ENCODE results near the gene PTGES3. TPM values are rescaled to one million over a fixed set of nuclear protein-coding genes. Genes with fewer than 3 reads are reported as not detected.

Gene PTGES3
- total and polyA plus RNA-seq, 7 experiments from 2014 or later, result 111 to 289 (median 154) TPM

GRCh38 chr12:56635806-56636674 lies 52.0 kb downstream of the PTGES3 start:
- Histone ChIP-seq H3K27me3 (ENCODE audit: control insufficient read depth in 2 of 2, insufficient read depth in 2 of 2, low read length in 2 of 2) (no peaks in the 10 kb centered on the region), H3K4me1 (ENCODE audit: control insufficient read depth in 2 of 2, insufficient read depth in 2 of 2, low read length in 2 of 2) (peaks cover 31 to 43% of the 10 kb centered on the region in 2 donors), H3K4me3 (ENCODE audit: low read length) (peak overlapping the region; percentile 73), H3K9me3 (ENCODE audit: control insufficient read depth in 2 of 3, low read length in 3 of 3) (no peaks in the 10 kb centered on the region), H3K27ac (ENCODE audit: low read depth, low read length) (peak overlapping the region; percentile 83), H3K36me3 (ENCODE audit: control insufficient read depth in 2 of 3, insufficient read depth in 3 of 3, low read length in 3 of 3) (peaks cover 5 to 33% (median 28%) of the 10 kb centered on the region in 3 experiments)
- Mint-ChIP-seq H3K27ac (peak overlapping the region; percentile 89 to 99 (median 97)), H3K4me1 (peaks cover 33 to 74% (median 66%) of the 10 kb centered on the region in 7 donors), H3K4me3 (peak overlapping the region; percentile 87 to 100 (median 96)), H3K36me3 (peaks cover 0 to 22% (median 17%) of the 10 kb centered on the region in 5 donors), H3K9me3 (peaks cover 0 to 1% (median 0%) of the 10 kb centered on the region in 11 donors), H3K27me3 (no peaks in the 10 kb centered on the region)
- intact Hi-C loops (cut with micrococcal nuclease), result loop anchor here (1.0 to 10.0 kb wide), 21 partner anchors 8 to 1116 kb away; partner anchors contain the start of genes NACA (in 2 of the 2), PTGES3 (in 2 of the 2), RPL41 (in 2 of the 2) and STAT2 (in 2 of the 2)
- peak; percentile 81 for ATAC-seq
- ChIA-PET CTCF (interaction anchor here (0.7 to 2.2 kb wide), 17 partner anchors 7 to 662 kb away, joined by 3 to 16 read pairs (median 4); partner anchors contain the start of genes ATP5F1B, RAB5B, RNF41 and STAT6), POLR2A (interaction anchor here (0.6 to 6.5 kb wide), 24 partner anchors 7 to 593 kb away, joined by 3 to 103 read pairs (median 3); partner anchors contain the start of genes ATP5F1B, BAZ2A, NACA and PTGES3)
- DNase-seq, result peak; percentile 44 to 85 (median 71)

GRCh38 chr12:56634837-56635791 lies 53.0 kb downstream of the PTGES3 start:
- peaks cover 5 to 26% (median 23%) of the 10 kb centered on the region in 3 experiments for H3K36me3 ChIP-seq (ENCODE audit: control insufficient read depth in 2 of 3, insufficient read depth in 3 of 3, low read length in 3 of 3)
- no peaks in the 10 kb centered on the region for H3K9me3 ChIP-seq (ENCODE audit: control insufficient read depth in 2 of 3, low read length in 3 of 3)
- ATAC-seq, result peak; percentile 28
- POLR2A ChIA-PET, result interaction anchor here (0.6 to 6.5 kb wide), 18 partner anchors 6 to 476 kb away, joined by 3 to 103 read pairs (median 4); partner anchors contain the start of genes ATP5F1B, BAZ2A, NACA and PTGES3
- DNase-seq, result peak; percentile 45 to 75 (median 50)
- Mint-ChIP-seq H3K4me1 (peaks cover 41 to 80% (median 72%) of the 10 kb centered on the region in 7 donors), H3K4me3 (peak overlapping the region; percentile 87 to 100 (median 98)), H3K27me3 (no peaks in the 10 kb centered on the region), H3K9me3 (peaks cover 0 to 1% (median 0%) of the 10 kb centered on the region in 11 donors), H3K27ac (peak overlapping the region; percentile 89 to 99 (median 97)), H3K36me3 (peaks cover 0 to 19% (median 17%) of the 10 kb centered on the region in 5 donors)
- H3K27ac ChIP-seq (ENCODE audit: low read depth, low read length), result peak overlapping the region; percentile 83
- no peaks in the 10 kb centered on the region for H3K27me3 ChIP-seq (ENCODE audit: control insufficient read depth in 2 of 2, insufficient read depth in 2 of 2, low read length in 2 of 2)
- intact Hi-C loops (cut with micrococcal nuclease), result loop anchor here (1.0 to 10.0 kb wide), 13 partner anchors 53 to 1117 kb away; partner anchors contain the start of genes RPL41 (in 2 of the 2), STAT2 (in 2 of the 2), ZBTB39 (in 2 of the 2) and ZC3H10 (in 2 of the 2)
- peak overlapping the region; percentile 73 for H3K4me3 ChIP-seq (ENCODE audit: low read length)
- peaks cover 37 to 51% of the 10 kb centered on the region in 2 donors for H3K4me1 ChIP-seq (ENCODE audit: control insufficient read depth in 2 of 2, insufficient read depth in 2 of 2, low read length in 2 of 2)
- CTCF ChIA-PET, result interaction anchor here (0.5 to 2.2 kb wide), 8 partner anchors 10 to 476 kb away, joined by 3 to 16 read pairs (median 5); partner anchors contain the start of gene STAT6

- intact Hi-C loops (cut with micrococcal nuclease), result loop anchor here (2.0 to 10.0 kb wide), 3 partner anchors 274 to 593 kb away; partner anchors contain the start of genes RPL41 (in 1 of the 2), SHMT2 (in 1 of the 2), STAT2 (in 1 of the 2) and ZC3H10 (in 1 of the 2)
Observed at GRCh38 chr12:56634242-56634836, 53.7 kb downstream of the PTGES3 start.

GRCh38 chr12:56633468-56634241 lies 54.4 kb downstream of the PTGES3 start:
- ChIA-PET POLR2A (interaction anchor here (0.9 to 6.5 kb wide), 8 partner anchors 10 to 92 kb away, joined by 3 to 103 read pairs (median 22); partner anchors contain the start of genes ATP5F1B, NACA and PTGES3), CTCF (interaction anchor here (0.7 to 1.5 kb wide), 3 partner anchors 32 to 912 kb away, joined by 3 to 5 read pairs (median 5); no protein-coding TSS in a partner anchor)
- Histone ChIP-seq H3K9me3 (ENCODE audit: control insufficient read depth in 2 of 3, low read length in 3 of 3) (no peaks in the 10 kb centered on the region), H3K4me1 (ENCODE audit: control insufficient read depth in 2 of 2, insufficient read depth in 2 of 2, low read length in 2 of 2) (peaks cover 37 to 51% of the 10 kb centered on the region in 2 donors), H3K27me3 (ENCODE audit: control insufficient read depth in 2 of 2, insufficient read depth in 2 of 2, low read length in 2 of 2) (no peaks in the 10 kb centered on the region), H3K4me3 (ENCODE audit: low read length) (peak overlapping the region; percentile 73), H3K36me3 (ENCODE audit: control insufficient read depth in 2 of 3, insufficient read depth in 3 of 3, low read length in 3 of 3) (peaks cover 0 to 23% (median 12%) of the 10 kb centered on the region in 3 experiments), H3K27ac (ENCODE audit: low read depth, low read length) (peak overlapping the region; percentile 83)
- Mint-ChIP-seq H3K27me3 (no peaks in the 10 kb centered on the region), H3K36me3 (peaks cover 0 to 11% (median 10%) of the 10 kb centered on the region in 5 donors), H3K4me3 (peak overlapping the region; percentile 87 to 100 (median 98)), H3K27ac (peak overlapping the region; percentile 83 to 97 (median 97)), H3K4me1 (peaks cover 43 to 75% (median 69%) of the 10 kb centered on the region in 7 donors), H3K9me3 (peaks cover 0 to 1% (median 0%) of the 10 kb centered on the region in 11 donors)
- DNase-seq, result no peak
- ATAC-seq, result no peak
- intact Hi-C loops (cut with micrococcal nuclease), result loop anchor here (2.0 to 10.0 kb wide), 3 partner anchors 273 to 594 kb away; partner anchors contain the start of genes RPL41 (in 1 of the 2), SHMT2 (in 1 of the 2), STAT2 (in 1 of the 2) and ZC3H10 (in 1 of the 2)

More at GRCh38 chr12:56634242-56634836, 53.7 kb downstream of the PTGES3 start:
- Histone ChIP-seq H3K4me1 (ENCODE audit: control insufficient read depth in 2 of 2, insufficient read depth in 2 of 2, low read length in 2 of 2) (peaks cover 37 to 51% of the 10 kb centered on the region in 2 donors), H3K9me3 (ENCODE audit: control insufficient read depth in 2 of 3, low read length in 3 of 3) (no peaks in the 10 kb centered on the region), H3K4me3 (ENCODE audit: low read length) (peak overlapping the region; percentile 73), H3K27me3 (ENCODE audit: control insufficient read depth in 2 of 2, insufficient read depth in 2 of 2, low read length in 2 of 2) (no peaks in the 10 kb centered on the region), H3K27ac (ENCODE audit: low read depth, low read length) (peak overlapping the region; percentile 83), H3K36me3 (ENCODE audit: control insufficient read depth in 2 of 3, insufficient read depth in 3 of 3, low read length in 3 of 3) (peaks cover 0 to 26% (median 17%) of the 10 kb centered on the region in 3 experiments)
- Mint-ChIP-seq H3K9me3 (peaks cover 0 to 1% (median 0%) of the 10 kb centered on the region in 11 donors), H3K4me1 (peaks cover 41 to 75% (median 70%) of the 10 kb centered on the region in 7 donors), H3K36me3 (peaks cover 0 to 14% (median 13%) of the 10 kb centered on the region in 5 donors), H3K27ac (peak overlapping the region; percentile 83 to 97 (median 97)), H3K4me3 (peak overlapping the region; percentile 87 to 100 (median 98)), H3K27me3 (no peaks in the 10 kb centered on the region)
- ChIA-PET CTCF (interaction anchor here (0.7 to 1.5 kb wide), 3 partner anchors 33 to 911 kb away, joined by 3 to 5 read pairs (median 3); no protein-coding TSS in a partner anchor), POLR2A (interaction anchor here (0.9 to 6.5 kb wide), 9 partner anchors 9 to 101 kb away, joined by 3 to 103 read pairs (median 17); partner anchors contain the start of genes ATP5F1B, NACA and PTGES3)
- no peak for ATAC-seq
- peak in 5 of 9 donors; percentile 22 to 59 (median 29) for DNase-seq
